Tibial nerve (tissue), 4 donors: ENCODE measurements around the gene XPNPEP2. TPM values are rescaled to one million over a fixed set of nuclear protein-coding genes. Genes with fewer than 3 reads are reported as not detected.

Source experiments
- DNase-seq, 2 donors: peaks; one replicate each; pipeline ENCODE4 v3.0.0-alpha.2; 2019; ENCODE audit warnings: low spot score in 2 of 2
- H3K27ac ChIP-seq, 4 donors: fragments of 200-600 bp; sonication (generic) in 3 of 4; one replicate each; pipeline ENCODE4 v1.5.1; 2017 to 2019; ENCODE audit warnings: mild to moderate bottlenecking in 1 of 4
- H3K27me3 ChIP-seq, 2 donors: fragments of 200-600 bp; sonication (generic) in 1 of 2; one replicate each; pipeline versions ENCODE4 v1.5.1 to v1.6.0; 2017 to 2019
- H3K36me3 ChIP-seq, 3 donors: fragments of 200-600 bp; sonication (generic); one replicate each; pipeline ENCODE4 v1.5.1; 2018 to 2019
- H3K4me1 ChIP-seq, 4 donors: fragments of 200-600 bp; sonication (generic) in 3 of 4; one replicate each; pipeline ENCODE4 v1.5.1; 2017 to 2019
- H3K4me3 ChIP-seq, 4 donors: fragments of 200-600 bp; sonication (generic) in 3 of 4; one replicate each; pipeline ENCODE4 v1.5.1; 2017 to 2019; ENCODE audit warnings: mild to moderate bottlenecking in 1 of 4, moderate library complexity in 1 of 4
- H3K9me3 ChIP-seq, 4 donors: fragments of 200-600 bp; sonication (generic) in 3 of 4; one replicate each; pipeline ENCODE4 v1.5.1; 2017 to 2019
- EP300 ChIP-seq, 2 donors: sonication (generic); formaldehyde crosslinking; IDR thresholded peaks; one replicate each; pipeline ENCODE4 v1.6.1; 2017; ENCODE audit warnings: antibody characterized with exemption in 2 of 2, mild to moderate bottlenecking in 1 of 2
- POLR2A ChIP-seq, 2 donors: fragments of 450-650 bp; IDR thresholded peaks; one replicate each; pipeline ENCODE4 v1.6.1; 2017; ENCODE audit warnings: antibody characterized with exemption in 2 of 2, mild to moderate bottlenecking in 2 of 2, moderate library complexity in 2 of 2
- WGBS, 2 donors: methylation state at CpG; one replicate each; pipeline ENCODE4 v1.1.5; 2018; 5-methylcytosine and 5-hydroxymethylcytosine counted together
- total RNA-seq, 4 donors: library from RNA; depleted of rRNA; stranded (reverse); fragments of >200 nt; gene quantifications; one replicate each; pipeline ENCODE4 v1.1.0, GENCODE V29; 2016
- TF ChIP-seq, protein P1 (sequence below), 5 experiments: fragments of 200-600 bp in 3 of 5; fragments of 450-650 bp in 2 of 5; sonication (generic) in 3 of 5; IDR thresholded peaks; one replicate each; pipeline ENCODE4 v1.5.1; 2016 to 2019; ENCODE audit warnings: antibody characterized with exemption in 5 of 5, mild to moderate bottlenecking in 3 of 5, moderate library complexity in 2 of 5

The XPNPEP2 gene
- total RNA-seq, 4 donors from 2014 or later = 0.87 to 10.0 (median 5.2) TPM

DNA sequence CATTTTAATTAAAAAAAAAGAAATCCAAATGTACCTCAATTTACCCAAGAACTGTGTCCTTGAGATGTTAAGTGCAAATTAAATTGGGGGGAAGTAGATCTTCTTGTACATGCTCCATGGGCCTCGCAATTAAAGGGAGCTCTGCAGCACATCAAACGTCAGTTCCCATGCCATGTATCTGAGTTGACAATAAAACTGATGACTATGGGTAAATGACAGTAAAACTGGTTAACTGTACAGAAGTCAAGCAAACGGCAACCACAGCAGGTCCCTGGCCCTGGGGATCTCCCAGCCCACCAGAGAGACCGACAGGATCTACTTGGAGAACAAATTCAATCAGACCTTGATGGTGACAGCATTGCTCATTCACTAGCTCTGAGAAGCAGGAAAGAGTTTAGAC lies 32.8 kb upstream of the XPNPEP2 start:
- H3K27ac ChIP-seq = no peak overlapping the region
- H3K9me3 ChIP-seq = peaks cover 0 to 5% (median 0%) of the 10 kb centered on the region in 4 donors
- no peak for DNase-seq
- no peak for TF ChIP-seq EP300 (IDR thresholded peaks at IDR 0.05)
- WGBS, 2 donors = 65 to 75% methylated on average over 4 of the region's 4 CpGs
- H3K4me1 ChIP-seq = no peaks in the 10 kb centered on the region
- H3K27me3 ChIP-seq = no peaks in the 10 kb centered on the region
- H3K36me3 ChIP-seq = no peaks in the 10 kb centered on the region
- H3K4me3 ChIP-seq = no peak overlapping the region

DNA sequence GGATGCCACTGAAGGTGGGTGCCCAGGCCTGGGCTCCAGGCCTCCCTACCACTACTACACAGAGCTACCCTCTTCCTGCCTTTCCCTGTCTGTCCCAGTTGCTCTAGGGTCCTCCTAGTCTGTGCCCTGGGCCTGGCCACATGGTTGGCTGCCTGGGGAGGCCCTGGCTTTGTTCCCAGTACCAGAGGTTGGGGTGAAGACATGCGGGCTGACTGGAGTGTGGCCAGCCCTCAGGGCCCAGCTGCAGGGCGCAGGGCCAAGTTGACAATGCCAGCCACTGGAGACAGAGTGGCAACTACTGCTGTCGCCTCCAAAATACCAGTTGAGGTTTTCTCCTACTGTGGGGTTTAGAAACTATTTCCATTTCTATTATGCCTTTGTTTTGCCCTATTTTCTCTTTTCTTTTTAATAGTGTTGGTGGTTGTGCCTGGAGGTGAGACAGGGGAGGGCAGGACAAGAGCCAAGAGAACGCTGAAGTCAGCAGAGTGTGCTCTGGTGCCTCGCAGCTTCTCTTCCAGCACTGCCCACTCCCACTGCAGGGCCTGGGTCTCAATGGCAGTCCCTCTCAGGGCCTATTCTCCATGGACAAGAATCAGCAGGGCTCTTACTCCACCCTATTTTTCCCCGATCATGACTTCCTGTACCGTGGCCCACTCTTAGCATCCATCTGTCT lies 32.2 kb upstream of the XPNPEP2 start:
- TF ChIP-seq POLR2A (IDR thresholded peaks at IDR 0.05) = no peak
- no peak for TF ChIP-seq EP300 (IDR thresholded peaks at IDR 0.05)
- TF ChIP-seq, protein P1, sequence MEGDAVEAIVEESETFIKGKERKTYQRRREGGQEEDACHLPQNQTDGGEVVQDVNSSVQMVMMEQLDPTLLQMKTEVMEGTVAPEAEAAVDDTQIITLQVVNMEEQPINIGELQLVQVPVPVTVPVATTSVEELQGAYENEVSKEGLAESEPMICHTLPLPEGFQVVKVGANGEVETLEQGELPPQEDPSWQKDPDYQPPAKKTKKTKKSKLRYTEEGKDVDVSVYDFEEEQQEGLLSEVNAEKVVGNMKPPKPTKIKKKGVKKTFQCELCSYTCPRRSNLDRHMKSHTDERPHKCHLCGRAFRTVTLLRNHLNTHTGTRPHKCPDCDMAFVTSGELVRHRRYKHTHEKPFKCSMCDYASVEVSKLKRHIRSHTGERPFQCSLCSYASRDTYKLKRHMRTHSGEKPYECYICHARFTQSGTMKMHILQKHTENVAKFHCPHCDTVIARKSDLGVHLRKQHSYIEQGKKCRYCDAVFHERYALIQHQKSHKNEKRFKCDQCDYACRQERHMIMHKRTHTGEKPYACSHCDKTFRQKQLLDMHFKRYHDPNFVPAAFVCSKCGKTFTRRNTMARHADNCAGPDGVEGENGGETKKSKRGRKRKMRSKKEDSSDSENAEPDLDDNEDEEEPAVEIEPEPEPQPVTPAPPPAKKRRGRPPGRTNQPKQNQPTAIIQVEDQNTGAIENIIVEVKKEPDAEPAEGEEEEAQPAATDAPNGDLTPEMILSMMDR (IDR thresholded peaks at IDR 0.05) = no peak
- Histone ChIP-seq H3K4me1 (no peaks in the 10 kb centered on the region), H3K27ac (no peak overlapping the region), H3K27me3 (no peaks in the 10 kb centered on the region), H3K4me3 (no peak overlapping the region), H3K9me3 (peaks cover 0 to 5% (median 0%) of the 10 kb centered on the region in 4 donors), H3K36me3 (no peaks in the 10 kb centered on the region)
- DNase-seq = no peak
- 57 to 61% methylated on average over 3 to 7 of the region's 7 CpGs for WGBS, 2 donors

DNA sequence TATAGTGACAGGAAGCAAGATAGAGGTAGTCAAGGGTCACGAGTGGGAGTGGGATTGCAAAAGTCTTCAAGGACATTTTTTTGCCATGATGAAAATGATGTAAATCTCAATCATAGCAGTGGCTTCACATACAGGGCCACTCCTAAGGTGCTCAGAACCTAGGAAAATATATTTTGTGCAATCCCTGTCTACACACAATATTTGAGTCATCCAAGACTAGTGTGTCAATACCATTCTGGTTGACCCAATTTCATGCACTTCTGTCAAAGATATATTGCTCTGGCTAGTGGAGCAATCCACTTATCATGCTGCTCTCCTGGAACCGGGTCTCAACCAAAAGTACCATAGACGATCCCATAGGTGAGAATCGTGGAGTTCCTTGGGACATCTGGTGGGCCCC lies 24.2 kb upstream of the XPNPEP2 start:
- Histone ChIP-seq H3K4me1 (no peaks in the 10 kb centered on the region), H3K27ac (no peak overlapping the region), H3K4me3 (no peak overlapping the region), H3K9me3 (no peaks in the 10 kb centered on the region), H3K36me3 (no peaks in the 10 kb centered on the region), H3K27me3 (peaks cover 0 to 5% of the 10 kb centered on the region in 2 donors)
- WGBS, 2 donors = 82 to 91% methylated on average over 3 to 4 of the region's 4 CpGs
- no peak for DNase-seq
- TF ChIP-seq, protein P1 (IDR thresholded peaks at IDR 0.05) = no peak
- no peak for TF ChIP-seq EP300 (IDR thresholded peaks at IDR 0.05)

DNA sequence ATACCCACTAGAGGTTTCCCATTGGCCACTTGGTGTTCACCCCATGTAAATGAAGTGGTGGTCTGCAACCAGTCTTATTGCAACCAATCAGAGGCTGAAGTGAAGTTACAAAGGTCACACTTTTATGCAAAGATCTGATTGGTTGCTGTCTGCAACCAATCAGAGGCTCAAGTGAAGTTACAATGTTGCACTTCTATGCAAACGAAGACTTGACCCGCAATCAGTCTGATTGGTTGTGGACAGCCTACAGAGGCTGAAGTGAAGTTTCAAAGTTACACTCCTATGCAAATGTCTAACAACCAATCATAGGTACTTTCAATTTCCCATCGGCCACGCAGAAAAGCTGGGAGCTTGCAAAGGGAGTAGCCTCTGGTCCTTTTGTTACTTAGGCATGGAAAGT lies 22.3 kb upstream of the XPNPEP2 start:
- no peak overlapping the region for H3K27ac ChIP-seq
- no peaks in the 10 kb centered on the region for H3K9me3 ChIP-seq
- H3K4me3 ChIP-seq = no peak overlapping the region
- H3K4me1 ChIP-seq = no peaks in the 10 kb centered on the region
- WGBS, 2 donors = 82 to 92% methylated on average over 4 of the region's 4 CpGs
- no peak for DNase-seq
- peaks cover 0 to 5% of the 10 kb centered on the region in 2 donors for H3K27me3 ChIP-seq
- TF ChIP-seq, protein P1 (IDR thresholded peaks at IDR 0.05) = no peak
- TF ChIP-seq POLR2A (IDR thresholded peaks at IDR 0.05) (no peak), EP300 (IDR thresholded peaks at IDR 0.05) (no peak)
- no peaks in the 10 kb centered on the region for H3K36me3 ChIP-seq

DNA sequence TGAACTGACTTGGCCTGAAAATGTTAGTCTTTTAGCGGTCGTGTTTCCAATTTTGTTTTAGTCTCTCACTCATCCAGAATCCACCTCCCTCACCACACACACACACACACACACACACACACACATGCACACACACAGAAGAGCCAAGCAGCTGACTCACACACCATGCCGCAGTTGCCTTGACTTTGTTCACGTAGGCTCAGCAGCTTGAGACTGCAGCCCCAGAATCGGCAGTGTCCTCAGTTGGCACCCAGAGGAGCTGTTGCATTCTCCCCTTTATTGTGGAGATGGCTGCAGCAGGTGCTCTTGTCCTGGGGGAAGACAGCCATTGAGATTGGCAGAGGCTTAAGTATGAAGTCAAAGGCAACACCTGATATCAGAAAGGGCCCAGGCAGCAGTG lies 20.9 kb upstream of the XPNPEP2 start:
- 47 to 68% methylated on average over 4 to 5 of the region's 5 CpGs for WGBS, 2 donors
- Histone ChIP-seq H3K4me3 (no peak overlapping the region), H3K36me3 (no peaks in the 10 kb centered on the region), H3K27ac (no peak overlapping the region), H3K9me3 (no peaks in the 10 kb centered on the region), H3K27me3 (peaks cover 0 to 6% of the 10 kb centered on the region in 2 donors), H3K4me1 (no peaks in the 10 kb centered on the region)
- TF ChIP-seq EP300 (IDR thresholded peaks at IDR 0.05) (no peak), POLR2A (IDR thresholded peaks at IDR 0.05) (no peak)
- TF ChIP-seq, protein P1 (IDR thresholded peaks at IDR 0.05) = no peak
- peak in 1 of 2 donors; percentile 36 for DNase-seq
